SK-N-SH (cell line): ENCODE measurements around the gene GPR149. TPM values are rescaled to one million over a fixed set of nuclear protein-coding genes. Genes with fewer than 3 reads are reported as not detected.

Experiments used
- CTCF ChIA-PET: fragments of 300-600, 350-600 bp; formaldehyde crosslinking; extraction: SDS; loops from one replicate; lab custom pipeline; 2021; lab: Yijun Ruan, JAX
- POLR2A ChIA-PET: fragments of 350-600 bp; sonication (Branson Sonifier 250); formaldehyde crosslinking; extraction: SDS; loops from one replicate; lab custom pipeline; 2020; ENCODE audit warnings: antibody characterized with exemption, inconsistent platforms; lab: Yijun Ruan, JAX
- DNase-seq: peaks from one replicate; pipeline ENCODE4 v3.0.0; 2012
- H2AFZ ChIP-seq: fragments of 200-600 bp; sonication (generic); 2 replicates; pipeline ENCODE4 v1.8.1; 2016; ENCODE audit warnings: antibody characterized with exemption, mild to moderate bottlenecking, low read depth
- H3F3A ChIP-seq: fragments of 200-600 bp; sonication (generic); replicated peaks from 2 replicates; pipeline ENCODE3; 2016; ENCODE audit warnings: antibody characterized with exemption, mild to moderate bottlenecking; ENCODE audit not compliant: insufficient read depth
- H3K27ac ChIP-seq, 2 experiments: fragments of 200-500 bp in 1 of 2; fragments of 200-600 bp in 1 of 2; sonication (Bioruptor generic) in 1 of 2; sonication (generic), shearing (Covaris generic) in 1 of 2; 2 replicates each; pipeline versions ENCODE4 v1.5.1 to v1.6.1; 2014 to 2016; ENCODE audit warnings: low read depth in 2 of 2, inconsistent platforms in 1 of 2, low read length in 1 of 2, mild to moderate bottlenecking in 1 of 2, mixed read lengths in 1 of 2
- H3K27me3 ChIP-seq: fragments of 200-600 bp; sonication (generic), shearing (Covaris generic); 2 replicates; pipeline ENCODE4 v1.6.1; 2016; ENCODE audit warnings: mixed run types; ENCODE audit not compliant: insufficient read depth
- H3K36me3 ChIP-seq, 2 experiments: fragments of 200-500 bp in 1 of 2; fragments of 200-600 bp in 1 of 2; sonication (Bioruptor generic) in 1 of 2; sonication (generic) in 1 of 2; replicated peaks in 1 of 2; 2 replicates each; pipeline versions ENCODE3 to v1.5.1; 2014 to 2016; ENCODE audit warnings: low read length in 1 of 2, mild to moderate bottlenecking in 1 of 2; ENCODE audit not compliant: insufficient read depth in 2 of 2, control insufficient read depth in 1 of 2
- H3K4me1 ChIP-seq, 2 experiments: fragments of 200-500 bp in 1 of 2; fragments of 200-600 bp in 1 of 2; sonication (Bioruptor generic) in 1 of 2; sonication (generic), shearing (Covaris generic) in 1 of 2; 2 replicates each; pipeline versions ENCODE4 v1.5.1 to v1.6.1; 2014 to 2016; ENCODE audit warnings: low read depth in 1 of 2, low read length in 1 of 2, mixed run types in 1 of 2; ENCODE audit not compliant: insufficient read depth in 2 of 2, control insufficient read depth in 1 of 2
- H3K4me2 ChIP-seq: fragments of 200-600 bp; sonication (generic), shearing (Covaris generic); 2 replicates; pipeline ENCODE4 v1.6.1; 2017; ENCODE audit warnings: mixed run types
- H3K4me3 ChIP-seq, 2 experiments: fragments of 200-500 bp in 1 of 2; fragments of 200-600 bp in 1 of 2; sonication (Bioruptor generic) in 1 of 2; sonication (generic), shearing (Covaris generic) in 1 of 2; 2 replicates each; pipeline versions ENCODE4 v1.5.1 to v1.8.1; 2014 to 2016; ENCODE audit warnings: low read depth in 2 of 2, inconsistent platforms in 1 of 2, low read length in 1 of 2, mild to moderate bottlenecking in 1 of 2, mixed read lengths in 1 of 2, moderate library complexity in 1 of 2
- H3K79me2 ChIP-seq: fragments of 200-600 bp; sonication (generic); 2 replicates; pipeline ENCODE4 v1.8.1; 2017; ENCODE audit warnings: mild to moderate bottlenecking; ENCODE audit not compliant: insufficient read depth
- H3K9ac ChIP-seq: fragments of 200-600 bp; sonication (generic); 2 replicates; pipeline ENCODE4 v1.6.1; 2017; ENCODE audit warnings: mixed run types
- H3K9me2 ChIP-seq: fragments of 200-600 bp; sonication (generic); 2 replicates; pipeline ENCODE4 v1.6.1; 2017; ENCODE audit warnings: mixed run types
- H3K9me3 ChIP-seq: fragments of 200-600 bp; sonication (generic); 2 replicates; pipeline ENCODE4 v1.6.1; 2017; ENCODE audit warnings: mixed run types, mild to moderate bottlenecking, moderate library complexity
- H4K20me1 ChIP-seq: fragments of 200-600 bp; sonication (generic); 2 replicates; pipeline ENCODE4 v1.6.1; 2017; ENCODE audit warnings: mild to moderate bottlenecking, mixed run types; ENCODE audit not compliant: insufficient read depth
- CHD2 ChIP-seq: fragments of 150-350 bp; IDR thresholded peaks from 2 replicates; pipeline ENCODE4 v1.6.1; 2018; ENCODE audit warnings: low read length; ENCODE audit not compliant: partially characterized antibody
- CTCF ChIP-seq: fragments of 200-600 bp; sonication (generic); IDR thresholded peaks from 2 replicates; pipeline ENCODE4 v1.6.1; 2017; ENCODE audit warnings: antibody characterized with exemption, mild to moderate bottlenecking, moderate library complexity
- EZH2phosphoT487 ChIP-seq: fragments of 200-600 bp; sonication (generic); IDR thresholded peaks from 2 replicates; pipeline ENCODE4 v1.6.1; 2017; ENCODE audit warnings: low read depth, mixed run types, mild to moderate bottlenecking, antibody characterized with exemption, moderate library complexity, borderline replicate concordance
- FOSL2 ChIP-seq: IDR thresholded peaks from 2 replicates; pipeline ENCODE4 v1.4.0; 2012; ENCODE audit warnings: low read depth, mild to moderate bottlenecking, moderate library complexity, borderline replicate concordance
- FOXJ3 ChIP-seq: sonication (generic); formaldehyde crosslinking; IDR thresholded peaks from 2 replicates; pipeline ENCODE4 v1.5.1; 2020; ENCODE audit warnings: mild to moderate bottlenecking, missing genetic modification reagents
- GATA2 ChIP-seq: sonication (generic); formaldehyde crosslinking; IDR thresholded peaks from 2 replicates; pipeline ENCODE4 v1.5.0; 2020; ENCODE audit warnings: mild to moderate bottlenecking, missing genetic modification reagents
- MAX ChIP-seq: IDR thresholded peaks from 2 replicates; pipeline ENCODE4 v1.4.0; 2012; ENCODE audit warnings: low read depth
- MEF2A ChIP-seq: IDR thresholded peaks from 2 replicates; pipeline ENCODE4 v1.4.0; 2012; ENCODE audit warnings: low read depth, borderline replicate concordance
- NFIC ChIP-seq: IDR thresholded peaks from 2 replicates; pipeline ENCODE4 v1.4.0; 2012; ENCODE audit warnings: borderline replicate concordance
- PBX3 ChIP-seq: IDR thresholded peaks from 2 replicates; pipeline ENCODE4; 2012
- RAD21 ChIP-seq: IDR thresholded peaks from 2 replicates; pipeline ENCODE4 v1.6.1; 2012; ENCODE audit warnings: mild to moderate bottlenecking, low read length
- REST ChIP-seq: IDR thresholded peaks from 2 replicates; pipeline ENCODE4 v1.6.1; 2012; ENCODE audit warnings: mild to moderate bottlenecking, low read depth, low read length, moderate library complexity
- RFX5 ChIP-seq: IDR thresholded peaks from 2 replicates; pipeline ENCODE4 v1.6.1; 2012; ENCODE audit warnings: mild to moderate bottlenecking, improper control_type of control experiment, low read length
- RXRA ChIP-seq: IDR thresholded peaks from 2 replicates; pipeline ENCODE4 v1.4.0; 2012; ENCODE audit warnings: low read depth, mild to moderate bottlenecking, borderline replicate concordance
- SMC3 ChIP-seq: IDR thresholded peaks from 2 replicates; pipeline ENCODE4 v1.6.1; 2012; ENCODE audit warnings: low read depth, low read length, improper control_type of control experiment
- USF1 ChIP-seq: IDR thresholded peaks from 2 replicates; pipeline ENCODE4 v1.4.0; 2012; ENCODE audit warnings: low read depth, borderline replicate concordance
- USF2 ChIP-seq: fragments of 150-350 bp; IDR thresholded peaks from 2 replicates; pipeline ENCODE4 v1.6.1; 2017; ENCODE audit warnings: antibody characterized with exemption, low read length, low read depth, borderline replicate concordance
- ZBTB33 ChIP-seq: IDR thresholded peaks from 2 replicates; pipeline ENCODE4 v1.4.0; 2012; ENCODE audit warnings: low read depth, borderline replicate concordance
- WGBS: methylation state at CpG from one replicate; pipeline ENCODE4 v1.1.6; 2017; ENCODE audit warnings: low lambda C conversion rate; 5-methylcytosine and 5-hydroxymethylcytosine counted together
- polyA plus RNA-seq, 3 experiments: library from polyadenylated mRNA; depleted of rRNA; stranded (reverse); fragments of >200 nt; gene quantifications; 2 replicates each; pipeline ENCODE4 v1.2.3, GENCODE V29; 2012

The GPR149 gene
- polyA plus RNA-seq, 1 of the 3 experiments (the other 2 are of a cell fraction), result not detected

- Histone ChIP-seq H3K27me3 (no peaks in the 10 kb centered on the region), H3K4me3 (no peak overlapping the region), H3K4me1 (no peaks in the 10 kb centered on the region), H3F3A (no peaks in the 10 kb centered on the region), H4K20me1 (no peaks in the 10 kb centered on the region), H3K9me3 (no peaks in the 10 kb centered on the region), H3K36me3 (no peaks in the 10 kb centered on the region), H3K79me2 (no peaks in the 10 kb centered on the region), H3K9me2 (no peaks in the 10 kb centered on the region), H3K27ac (no peak overlapping the region), H2AFZ (peak overlapping the region; percentile 6; the same call in 1 of the 2 replicates), H3K9ac (no peak overlapping the region), H3K4me2 (no peak overlapping the region)
- no peak for TF ChIP-seq FOXJ3 (CRISPR knock-in tag)
- TF ChIP-seq NFIC, result no peak
- no peak for TF ChIP-seq REST
- TF ChIP-seq RAD21, result no peak
- no peak for TF ChIP-seq PBX3
- no peak for TF ChIP-seq CHD2
- no peak for TF ChIP-seq MEF2A
- no peak for TF ChIP-seq USF1
- TF ChIP-seq RFX5, result no peak
- no peak for TF ChIP-seq CTCF
- no peak for TF ChIP-seq FOSL2
- TF ChIP-seq GATA2 (CRISPR knock-in tag), result no peak
- TF ChIP-seq SMC3, result no peak
- TF ChIP-seq ZBTB33, result no peak
- TF ChIP-seq MAX, result no peak
- no peak for TF ChIP-seq RXRA
- TF ChIP-seq EZH2phosphoT487, result no peak
- no peak for TF ChIP-seq USF2
- 3% methylated on average over 1 of the region's 1 CpG for WGBS
- no peak for DNase-seq
- ChIA-PET POLR2A (no interaction called here), CTCF (no interaction called here)
These were observed 68.9 kb downstream of the GPR149 start for GRCh38 chr3:154361099-154361498.
